ENCODE results near the gene BNIP5. TPM values are rescaled to one million over a fixed set of nuclear protein-coding genes. Genes with fewer than 3 reads are reported as not detected.

The BNIP5 gene
- total RNA-seq, 2 donors from 2014 or later, result not detected

- Histone ChIP-seq H3K9me3 (ENCODE audit: control insufficient read depth, low read length) (peaks cover 6% of the 10 kb centered on the region), H3K36me3 (ENCODE audit: control insufficient read depth, insufficient read depth, low read length) (no peaks in the 10 kb centered on the region), H3K27me3 (ENCODE audit: control insufficient read depth, insufficient read depth, low read length, poor library complexity, severe bottlenecking) (no peaks in the 10 kb centered on the region), H3K4me1 (ENCODE audit: control insufficient read depth, insufficient read depth, low read length) (peaks cover 10% of the 10 kb centered on the region), H3K9ac (ENCODE audit: extremely low read depth, low read length, poor library complexity, severe bottlenecking) (no peak overlapping the region), H3K4me3 (ENCODE audit: low read length) (no peak overlapping the region), H3K27ac (ENCODE audit: low read depth, low read length) (no peak overlapping the region)
- Mint-ChIP-seq H3K36me3 (ENCODE audit: low read depth) (no peaks in the 10 kb centered on the region), H3K27me3 (ENCODE audit: insufficient read depth) (no peaks in the 10 kb centered on the region), H3K4me3 (no peak overlapping the region), H3K4me1 (peaks cover 19% of the 10 kb centered on the region), H3K27ac (no peak overlapping the region), H3K9me3 (peaks cover 5% of the 10 kb centered on the region)
- no peak for TF ChIP-seq CTCF (conservative IDR thresholded peaks at IDR 0.05)
- no peak for DNase-seq
- WGBS, 2 experiments (ENCODE audit: insufficient coverage in 1 of 2, insufficient read length in 1 of 2), result 95 to 96% methylated on average over 5 of the region's 5 CpGs
These were observed 28.2 kb downstream of the BNIP5 start for GRCh38 chr6:36308514-36308913.

- H3K9me3 ChIP-seq (ENCODE audit: control insufficient read depth, low read length), result peaks cover 6% of the 10 kb centered on the region
- no peaks in the 10 kb centered on the region for H3K36me3 Mint-ChIP-seq (ENCODE audit: low read depth)
- no peak for TF ChIP-seq CTCF (conservative IDR thresholded peaks at IDR 0.05)
- no peak overlapping the region for H3K27ac Mint-ChIP-seq
- no peaks in the 10 kb centered on the region for H3K27me3 ChIP-seq (ENCODE audit: control insufficient read depth, insufficient read depth, low read length, poor library complexity, severe bottlenecking)
- no peak for DNase-seq
- no peak overlapping the region for H3K4me3 Mint-ChIP-seq
- no peak overlapping the region for H3K9ac ChIP-seq (ENCODE audit: extremely low read depth, low read length, poor library complexity, severe bottlenecking)
- no peak overlapping the region for H3K4me3 ChIP-seq (ENCODE audit: low read length)
- H3K27ac ChIP-seq (ENCODE audit: low read depth, low read length), result no peak overlapping the region
- no peaks in the 10 kb centered on the region for H3K36me3 ChIP-seq (ENCODE audit: control insufficient read depth, insufficient read depth, low read length)
- peaks cover 5% of the 10 kb centered on the region for H3K9me3 Mint-ChIP-seq
- peaks cover 22% of the 10 kb centered on the region for H3K4me1 Mint-ChIP-seq
- peaks cover 2% of the 10 kb centered on the region for H3K27me3 Mint-ChIP-seq (ENCODE audit: insufficient read depth)
- H3K4me1 ChIP-seq (ENCODE audit: control insufficient read depth, insufficient read depth, low read length), result peaks cover 10% of the 10 kb centered on the region
- WGBS, 2 experiments (ENCODE audit: insufficient coverage in 1 of 2, insufficient read length in 1 of 2), result 75% methylated on average over 7 of the region's 7 CpGs; no CpG with 5 or more reads in 1 of the 2 experiments
These were observed 30.3 kb downstream of the BNIP5 start for GRCh38 chr6:36306375-36306774.

- Mint-ChIP-seq H3K9me3 (peaks cover 5% of the 10 kb centered on the region), H3K27me3 (ENCODE audit: insufficient read depth) (peaks cover 2% of the 10 kb centered on the region), H3K4me3 (no peak overlapping the region), H3K36me3 (ENCODE audit: low read depth) (no peaks in the 10 kb centered on the region), H3K4me1 (peaks cover 26% of the 10 kb centered on the region), H3K27ac (no peak overlapping the region)
- Histone ChIP-seq H3K36me3 (ENCODE audit: control insufficient read depth, insufficient read depth, low read length) (no peaks in the 10 kb centered on the region), H3K4me1 (ENCODE audit: control insufficient read depth, insufficient read depth, low read length) (peaks cover 10% of the 10 kb centered on the region), H3K27me3 (ENCODE audit: control insufficient read depth, insufficient read depth, low read length, poor library complexity, severe bottlenecking) (no peaks in the 10 kb centered on the region), H3K9me3 (ENCODE audit: control insufficient read depth, low read length) (peaks cover 6% of the 10 kb centered on the region), H3K4me3 (ENCODE audit: low read length) (no peak overlapping the region), H3K9ac (ENCODE audit: extremely low read depth, low read length, poor library complexity, severe bottlenecking) (no peak overlapping the region), H3K27ac (ENCODE audit: low read depth, low read length) (no peak overlapping the region)
- TF ChIP-seq CTCF (conservative IDR thresholded peaks at IDR 0.05), result no peak
- 94 to 95% methylated on average over 9 to 11 of the region's 11 CpGs for WGBS, 2 experiments (ENCODE audit: insufficient coverage in 1 of 2, insufficient read length in 1 of 2)
- DNase-seq, result no peak
These were observed 30.8 kb downstream of the BNIP5 start for GRCh38 chr6:36305885-36306284.

Measured in endodermal cell (in vitro differentiated cells).